GM04504 (cell line): ENCODE data around the gene TRIM49C.
"Not testable (repeated sequence)": the region's sequence is repeated elsewhere in the genome, so short reads cannot be mapped to it uniquely, and the experiment has no call there.

Source experiments
- DNase-seq: peaks from one replicate; pipeline ENCODE4 v3.0.0-alpha.2; 2012; ENCODE audit warnings: low read depth

Gene TRIM49C, protein sequence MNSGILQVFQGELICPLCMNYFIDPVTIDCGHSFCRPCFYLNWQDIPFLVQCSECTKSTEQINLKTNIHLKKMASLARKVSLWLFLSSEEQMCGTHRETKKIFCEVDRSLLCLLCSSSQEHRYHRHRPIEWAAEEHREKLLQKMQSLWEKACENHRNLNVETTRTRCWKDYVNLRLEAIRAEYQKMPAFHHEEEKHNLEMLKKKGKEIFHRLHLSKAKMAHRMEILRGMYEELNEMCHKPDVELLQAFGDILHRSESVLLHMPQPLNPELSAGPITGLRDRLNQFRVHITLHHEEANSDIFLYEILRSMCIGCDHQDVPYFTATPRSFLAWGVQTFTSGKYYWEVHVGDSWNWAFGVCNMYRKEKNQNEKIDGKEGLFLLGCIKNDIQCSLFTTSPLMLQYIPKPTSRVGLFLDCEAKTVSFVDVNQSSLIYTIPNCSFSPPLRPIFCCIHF

DNA sequence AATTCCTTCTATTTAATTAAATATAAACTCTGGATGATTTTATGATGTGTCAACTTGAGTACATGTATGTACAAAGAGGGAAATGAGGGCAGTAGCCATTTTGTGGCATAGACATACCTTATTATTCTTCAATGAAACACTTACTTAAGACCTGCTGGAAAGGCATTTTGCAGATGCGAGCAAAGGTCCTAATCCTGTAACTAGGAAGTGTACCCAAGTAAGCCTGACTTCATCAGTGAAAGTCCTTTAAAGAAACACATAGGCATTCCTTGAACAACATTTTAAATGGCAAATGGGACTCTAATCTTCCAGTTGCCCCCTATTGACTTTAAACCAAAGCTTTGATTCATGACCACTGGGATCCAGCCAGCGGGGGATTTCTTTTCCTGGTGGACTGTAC is at the start of gene TRIM49C:
TSS of gene TRIM49C (plus strand) at position 301 of the 400 bp plus-strand sequence. CDS start 4,106 bp downstream, outside the sequence.
- DNase-seq: not testable (repeated sequence)

GRCh38 chr11:90024184-90024583 is 6.7 kb upstream of the TRIM49C start:
- DNase-seq: not testable (repeated sequence)

GRCh38 chr11:90051591-90052209 is 20.8 kb downstream of the TRIM49C start:
- not testable (repeated sequence) for DNase-seq

- DNase-seq: not testable (repeated sequence)
Observed at GRCh38 chr11:90052311-90052710, 21.4 kb downstream of the TRIM49C start.

- not testable (repeated sequence) for DNase-seq
Observed at GRCh38 chr11:90053545-90053944, 22.6 kb downstream of the TRIM49C start.

- DNase-seq: not testable (repeated sequence)
Observed at GRCh38 chr11:90085650-90086049, 54.7 kb downstream of the TRIM49C start, which contains the start of gene UBTFL1. UBTFL1 (plus strand) TSS chr11:90085950; CDS start chr11:90085950, 0 bp downstream.

DNA sequence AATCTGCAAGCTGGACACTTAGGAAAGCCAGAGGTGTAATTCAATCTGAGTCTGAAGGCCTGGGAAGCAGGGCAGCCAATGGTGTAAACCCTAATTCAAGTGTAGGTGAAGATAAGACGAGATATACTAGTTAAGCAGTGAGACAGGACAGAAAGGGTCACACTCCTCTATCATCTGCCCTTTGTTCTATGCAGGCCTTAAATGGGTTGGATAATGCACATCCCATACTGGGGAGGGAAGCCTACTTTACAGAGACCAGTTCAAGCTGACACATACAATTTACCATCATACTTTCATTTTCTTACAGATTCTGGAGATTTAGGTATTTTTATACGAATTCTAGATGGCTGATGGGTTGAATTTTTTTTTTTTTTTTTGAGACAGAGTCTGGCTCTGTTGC is 57.8 kb downstream of the TRIM49C start:
- not testable (repeated sequence) for DNase-seq
